ENCODE results near the gene RCAN2. TPM values are rescaled to one million over a fixed set of nuclear protein-coding genes. Genes with fewer than 3 reads are reported as not detected.

RCAN2 gene
- total RNA-seq, 1 experiment from 2014 or later: 0.44 TPM

- DNase-seq: no peak
- Histone ChIP-seq H3K36me3 (ENCODE audit: low read depth) (no peaks in the 10 kb centered on the region), H3K4me2 (peak overlapping the region; percentile 13; the same call in 1 of the 2 replicates), H3K9me3 (ENCODE audit: insufficient read depth, low read depth) (no peaks in the 10 kb centered on the region), H3F3A (ENCODE audit: insufficient read depth, low read depth) (no peaks in the 10 kb centered on the region), H3K4me1 (replicated peaks; ENCODE audit: insufficient read depth) (peaks cover 9% of the 10 kb centered on the region), H2AFZ (no peak overlapping the region), H3K9me2 (ENCODE audit: insufficient read depth) (no peaks in the 10 kb centered on the region), H3K27me3 (ENCODE audit: insufficient read depth, low read depth) (no peaks in the 10 kb centered on the region), H3K27ac (peak overlapping the region; percentile 14; the same call in 1 of the 2 replicates), H3K4me3 (no peak overlapping the region), H3K79me2 (ENCODE audit: low read depth) (no peaks in the 10 kb centered on the region), H4K20me1 (ENCODE audit: insufficient read depth) (no peaks in the 10 kb centered on the region)
- no peak for TF ChIP-seq CTCF (conservative IDR thresholded peaks at IDR 0.05)
- TF ChIP-seq EZH2 (IDR thresholded peaks at IDR 0.05; ENCODE audit: low read depth): no peak
- ChIA-PET CTCF (no interaction called here), POLR2A (ENCODE audit: unreplicated experiment) (no interaction called here)
- intact Hi-C loops (cut with micrococcal nuclease; ENCODE audit: unreplicated experiment): no loop called here
- BruUV-seq (replicated peaks): no TSS peak
Measured at GRCh38 chr6:46437671-46438221, 53.5 kb downstream of the RCAN2 start.

- no TSS peak for BruUV-seq (replicated peaks)
- Histone ChIP-seq H3K27me3 (ENCODE audit: insufficient read depth, low read depth) (no peaks in the 10 kb centered on the region), H3K4me3 (no peak overlapping the region), H3F3A (ENCODE audit: insufficient read depth, low read depth) (peaks cover 12% of the 10 kb centered on the region; the same call in 1 of the 2 replicates), H4K20me1 (ENCODE audit: insufficient read depth) (no peaks in the 10 kb centered on the region), H3K4me2 (no peak overlapping the region), H3K9me3 (ENCODE audit: insufficient read depth, low read depth) (no peaks in the 10 kb centered on the region), H2AFZ (no peak overlapping the region), H3K36me3 (ENCODE audit: low read depth) (no peaks in the 10 kb centered on the region), H3K27ac (no peak overlapping the region), H3K9me2 (ENCODE audit: insufficient read depth) (no peaks in the 10 kb centered on the region), H3K79me2 (ENCODE audit: low read depth) (no peaks in the 10 kb centered on the region), H3K4me1 (replicated peaks; ENCODE audit: insufficient read depth) (peaks cover 11% of the 10 kb centered on the region; the same call in 1 of the 2 replicates)
- ChIA-PET POLR2A (ENCODE audit: unreplicated experiment) (no interaction called here), CTCF (no interaction called here)
- DNase-seq: no peak
- TF ChIP-seq CTCF (conservative IDR thresholded peaks at IDR 0.05): no peak
- no peak for TF ChIP-seq EZH2 (IDR thresholded peaks at IDR 0.05; ENCODE audit: low read depth)
- intact Hi-C loops (cut with micrococcal nuclease; ENCODE audit: unreplicated experiment): no loop called here
Measured at GRCh38 chr6:46422619-46423018, 68.6 kb downstream of the RCAN2 start.

DNA sequence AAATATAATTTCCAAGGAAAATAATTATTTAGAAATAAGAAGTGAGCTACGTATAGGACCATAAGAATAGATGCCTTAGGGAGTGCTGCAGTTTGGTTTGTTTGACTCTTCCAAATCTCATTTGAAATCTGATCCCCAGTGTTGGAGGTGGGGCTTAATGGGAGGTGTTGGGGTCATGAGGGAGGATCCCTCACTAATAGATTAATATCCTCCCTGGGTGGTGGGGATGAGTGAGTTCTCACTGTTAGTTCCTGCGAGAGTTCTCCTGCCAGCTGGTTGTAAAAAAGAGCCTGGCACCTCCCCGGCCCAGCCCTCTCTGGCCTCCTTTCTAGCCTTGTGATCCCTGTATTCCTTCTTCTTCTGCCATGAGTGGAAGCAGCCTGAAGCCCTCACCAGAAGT lies 69.3 kb downstream of the RCAN2 start:
- no peak for DNase-seq
- intact Hi-C loops (cut with micrococcal nuclease; ENCODE audit: unreplicated experiment): no loop called here
- Histone ChIP-seq H2AFZ (no peak overlapping the region), H3K79me2 (ENCODE audit: low read depth) (no peaks in the 10 kb centered on the region), H4K20me1 (ENCODE audit: insufficient read depth) (no peaks in the 10 kb centered on the region), H3K4me2 (no peak overlapping the region), H3K36me3 (ENCODE audit: low read depth) (no peaks in the 10 kb centered on the region), H3F3A (ENCODE audit: insufficient read depth, low read depth) (peaks cover 12% of the 10 kb centered on the region; the same call in 1 of the 2 replicates), H3K27ac (no peak overlapping the region), H3K9me2 (ENCODE audit: insufficient read depth) (no peaks in the 10 kb centered on the region), H3K4me3 (no peak overlapping the region), H3K9me3 (ENCODE audit: insufficient read depth, low read depth) (no peaks in the 10 kb centered on the region), H3K27me3 (ENCODE audit: insufficient read depth, low read depth) (no peaks in the 10 kb centered on the region), H3K4me1 (replicated peaks; ENCODE audit: insufficient read depth) (peaks cover 11% of the 10 kb centered on the region; the same call in 1 of the 2 replicates)
- ChIA-PET POLR2A (ENCODE audit: unreplicated experiment) (no interaction called here), CTCF (no interaction called here)
- BruUV-seq (replicated peaks): no TSS peak
- TF ChIP-seq CTCF (conservative IDR thresholded peaks at IDR 0.05): no peak
- no peak for TF ChIP-seq EZH2 (IDR thresholded peaks at IDR 0.05; ENCODE audit: low read depth)

Measured in PC-9 (cell line).